Activated gamma-delta T cell treated with Interleukin-2 at 50 U/mL for 16 hours (primary cell): ENCODE data around the gene FNIP2.
"Not testable (repeated sequence)": the region's sequence is repeated elsewhere in the genome, so short reads cannot be mapped to it uniquely, and the experiment has no call there.

Experiments used
- DNase-seq: peaks from one replicate; pipeline ENCODE4 v3.0.0-alpha.2; 2020

FNIP2 gene

GRCh38 chr4:158927774-158928173 is 158.9 kb downstream of the FNIP2 start:
- DNase-seq, result not testable (repeated sequence)

GRCh38 chr4:158929939-158930638 is 161.3 kb downstream of the FNIP2 start:
- no peak for DNase-seq

DNA sequence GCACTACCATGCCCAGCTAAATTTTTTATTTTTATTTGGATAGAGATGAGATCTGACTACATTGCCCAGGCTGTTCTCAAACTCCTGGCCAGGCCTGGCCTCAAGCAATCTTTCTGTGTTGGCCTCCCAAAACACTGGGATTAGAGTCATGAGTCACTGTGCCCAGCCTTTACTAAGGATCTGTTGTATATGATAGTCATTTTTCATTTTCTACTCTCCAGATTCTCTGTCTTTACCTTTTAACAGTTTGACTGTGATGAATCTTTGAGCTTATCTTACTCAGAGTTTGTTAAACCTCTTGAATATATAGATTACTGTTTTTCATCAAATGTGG is 161.8 kb downstream of the FNIP2 start:
- no peak for DNase-seq

DNA sequence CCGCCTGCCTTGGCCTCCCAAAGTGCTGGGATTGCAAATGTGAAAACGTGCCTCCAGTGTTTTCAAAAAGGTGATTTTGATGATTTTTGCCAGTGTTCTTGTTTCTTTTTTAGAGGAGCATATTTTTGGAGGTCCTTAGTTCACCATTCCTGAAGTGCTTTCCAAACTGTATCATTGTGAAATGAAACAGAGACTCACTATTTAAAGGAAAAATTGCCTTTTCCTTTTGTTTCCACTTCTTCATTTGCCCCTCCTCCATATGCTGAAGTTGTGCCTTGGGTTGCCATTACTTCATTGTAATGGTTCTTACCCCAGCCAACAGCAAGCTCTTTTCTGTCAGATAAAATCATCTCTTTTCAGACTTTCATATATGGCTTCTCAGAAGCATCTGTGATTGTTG is 164.4 kb downstream of the FNIP2 start:
- DNase-seq, result no peak

DNA sequence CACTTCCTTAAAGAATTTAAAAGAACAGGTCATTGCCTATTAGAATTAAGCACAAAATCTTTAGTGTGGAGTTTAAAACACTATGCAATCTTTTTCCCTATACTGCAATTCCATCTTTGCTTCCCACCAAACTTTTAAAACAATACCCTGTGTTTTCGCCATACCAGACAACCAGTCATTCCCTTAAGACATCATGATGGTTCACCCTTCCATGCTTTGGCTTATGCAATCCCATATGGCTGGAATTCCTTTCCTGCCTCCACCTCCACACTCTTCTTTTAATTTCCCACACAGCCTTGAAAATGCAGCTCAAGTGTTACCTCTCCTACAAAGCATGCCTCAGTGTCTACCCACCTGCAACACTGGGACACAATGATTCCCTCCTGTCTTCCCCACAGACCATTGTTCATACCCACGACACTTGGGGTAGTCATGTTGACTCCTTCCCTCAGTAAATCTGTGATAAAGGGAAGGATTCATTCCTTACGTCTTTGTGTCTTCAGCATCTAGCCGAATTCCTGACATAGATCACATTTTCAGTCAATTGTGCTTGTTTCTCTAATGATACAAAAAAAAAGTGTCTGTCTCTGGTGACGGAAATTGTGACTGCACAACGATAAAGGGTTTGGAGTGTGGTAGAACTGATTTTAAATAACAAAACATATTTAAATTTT is 166.3 kb downstream of the FNIP2 start:
- no peak for DNase-seq

- no peak for DNase-seq
These were observed 167.4 kb downstream of the FNIP2 start for GRCh38 chr4:158936238-158936637.

- no peak for DNase-seq
These were observed 169.6 kb downstream of the FNIP2 start for GRCh38 chr4:158938220-158939044.

GRCh38 chr4:158940271-158940670 is 171.4 kb downstream of the FNIP2 start:
- no peak for DNase-seq

GRCh38 chr4:158941321-158941720 is 172.5 kb downstream of the FNIP2 start:
- DNase-seq, result no peak

DNA sequence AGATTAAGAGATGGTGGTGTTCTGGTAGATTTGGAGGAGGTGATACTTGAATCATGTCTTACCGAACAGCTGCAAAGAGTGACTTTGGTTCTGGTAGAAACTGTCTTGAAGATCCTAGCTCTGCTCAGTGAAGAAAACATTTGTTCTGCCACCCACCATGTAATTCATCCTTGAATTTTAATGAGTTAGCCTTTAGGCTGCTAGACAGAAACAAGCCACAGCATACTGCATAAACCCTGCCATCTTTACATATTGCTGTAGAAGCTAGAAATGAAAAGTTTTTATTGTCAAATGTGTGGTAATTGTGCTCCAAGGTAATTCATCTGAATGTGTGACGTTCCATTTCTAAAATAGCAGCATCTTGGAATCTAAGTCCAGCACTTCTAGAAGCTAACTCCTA is 173.1 kb downstream of the FNIP2 start:
- DNase-seq, result no peak

- no peak for DNase-seq
These were observed 176.8 kb downstream of the FNIP2 start for GRCh38 chr4:158945529-158946108.

- no peak for DNase-seq
These were observed 178.0 kb downstream of the FNIP2 start for GRCh38 chr4:158946825-158947224.

- no peak for DNase-seq
These were observed 179.2 kb downstream of the FNIP2 start for GRCh38 chr4:158948071-158948470.

GRCh38 chr4:158949099-158949498 is 180.3 kb downstream of the FNIP2 start:
- no peak for DNase-seq

- not testable (repeated sequence) for DNase-seq
These were observed 183.5 kb downstream of the FNIP2 start for GRCh38 chr4:158952221-158952774.

DNA sequence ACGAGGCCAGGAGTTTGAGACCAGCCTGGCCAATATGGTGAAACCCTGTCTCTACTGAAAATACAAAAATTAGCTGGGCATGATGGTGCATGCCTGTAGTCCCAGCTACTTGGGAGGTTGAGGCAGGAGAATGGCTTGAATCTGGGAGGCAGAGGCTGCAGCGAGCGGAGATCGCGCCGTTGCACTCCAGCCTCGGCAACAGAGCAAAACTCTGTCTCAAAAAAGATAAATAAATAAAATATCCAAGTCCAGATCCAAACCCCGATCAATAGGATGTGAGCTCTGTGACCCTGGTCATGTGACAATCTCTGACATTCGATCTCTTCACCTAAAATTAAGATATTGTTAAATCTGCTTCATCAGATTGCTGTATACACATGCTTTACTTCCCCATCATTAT is 187.5 kb downstream of the FNIP2 start:
- DNase-seq, result not testable (repeated sequence)

GRCh38 chr4:158956918-158957317 is 188.1 kb downstream of the FNIP2 start:
- DNase-seq, result not testable (repeated sequence)
